Left lung (tissue), 10 donors: ENCODE results near the gene KRT23. TPM values are rescaled to one million over a fixed set of nuclear protein-coding genes. Genes with fewer than 3 reads are reported as not detected.

Experiments used
- ATAC-seq: fragments of 200-7000 bp; cut with Tn5 transposase; one replicate; pipeline ENCODE4 v1.9.1; 2020; ENCODE audit warnings: moderate library complexity
- DNase-seq, 4 donors: peaks; one replicate each; pipeline ENCODE4 v3.0.0-alpha.2; 2013 to 2020
- H3K27ac ChIP-seq, 2 donors: fragments of 200-600 bp; sonication (generic) in 1 of 2; one replicate each; pipeline versions ENCODE4 v1.5.0 to v1.8.0; 2020 to 2021
- H3K27me3 ChIP-seq, 2 donors: fragments of 200-600 bp; sonication (generic) in 1 of 2; one replicate each; pipeline versions ENCODE4 v1.5.0 to v1.8.0; 2020 to 2021
- H3K36me3 ChIP-seq, 2 donors: fragments of 200-600 bp; sonication (generic) in 1 of 2; one replicate each; pipeline versions ENCODE4 v1.5.0 to v1.8.0; 2020 to 2021
- H3K4me1 ChIP-seq, 2 donors: fragments of 200-600 bp; one replicate each; pipeline ENCODE4 v1.8.0; 2021
- H3K4me3 ChIP-seq, 2 donors: fragments of 200-600 bp; sonication (generic) in 1 of 2; one replicate each; pipeline versions ENCODE4 v1.5.0 to v1.8.0; 2020 to 2021; ENCODE audit warnings: mild to moderate bottlenecking in 1 of 2
- H3K9me3 ChIP-seq, 2 donors: fragments of 200-600 bp; sonication (generic) in 1 of 2; one replicate each; pipeline versions ENCODE4 v1.5.0 to v1.8.0; 2020 to 2021
- CTCF ChIP-seq, 2 donors: fragments of 200-600 bp; sonication (generic) in 1 of 2; IDR thresholded peaks; one replicate each; pipeline versions ENCODE4 v1.5.0 to v1.8.0; 2021; ENCODE audit warnings: antibody characterized with exemption in 2 of 2
- intact Hi-C, 2 donors: fragments of 100-400 bp; cut with DNase I; formaldehyde crosslinking; loops; one replicate each; pipeline versions ENCODE4 v1.11.2 to v1.14.2; 2022
- polyA plus RNA-seq, 6 donors: library from polyadenylated mRNA; unstranded; fragments of 120-200 nt; gene quantifications; one replicate each; pipeline ENCODE4 v1.2.1, GENCODE V29; 2013; ENCODE audit not compliant: insufficient read length in 6 of 6
- total RNA-seq, 2 donors: library from RNA; stranded (reverse); fragmentation: NEBNext Ultra II Directional; extraction: Animal tissue kit (Norgen Biotek cat#: 25700); gene quantifications; one replicate each; pipeline ENCODE4 v1.2.1, GENCODE V29; 2021
- donor health status: DM: no; HTN: yes; CAD: no.
- donor health status: DM: no; HTN: no; CAD: no.

Gene KRT23
- total and polyA plus RNA-seq, 8 donors: 0.09 to 5.6 (median 0.29) TPM; not detected in 1

GRCh38 chr17:40902498-40902897, 34.9 kb downstream of the KRT23 start:
- intact Hi-C loops: loop anchor here in 1 of 2 donors (10.0 kb wide), 1 partner anchor 642 kb away; no protein-coding TSS in a partner anchor
- TF ChIP-seq CTCF (IDR thresholded peaks at IDR 0.05): no peak
- ATAC-seq: peak; percentile 14
- Histone ChIP-seq H3K27ac (no peak overlapping the region), H3K27me3 (peaks cover 0 to 11% of the 10 kb centered on the region in 2 donors), H3K4me3 (no peak overlapping the region), H3K9me3 (no peaks in the 10 kb centered on the region), H3K36me3 (no peaks in the 10 kb centered on the region), H3K4me1 (peaks cover 0 to 12% of the 10 kb centered on the region in 2 donors)
- no peak for DNase-seq

DNA sequence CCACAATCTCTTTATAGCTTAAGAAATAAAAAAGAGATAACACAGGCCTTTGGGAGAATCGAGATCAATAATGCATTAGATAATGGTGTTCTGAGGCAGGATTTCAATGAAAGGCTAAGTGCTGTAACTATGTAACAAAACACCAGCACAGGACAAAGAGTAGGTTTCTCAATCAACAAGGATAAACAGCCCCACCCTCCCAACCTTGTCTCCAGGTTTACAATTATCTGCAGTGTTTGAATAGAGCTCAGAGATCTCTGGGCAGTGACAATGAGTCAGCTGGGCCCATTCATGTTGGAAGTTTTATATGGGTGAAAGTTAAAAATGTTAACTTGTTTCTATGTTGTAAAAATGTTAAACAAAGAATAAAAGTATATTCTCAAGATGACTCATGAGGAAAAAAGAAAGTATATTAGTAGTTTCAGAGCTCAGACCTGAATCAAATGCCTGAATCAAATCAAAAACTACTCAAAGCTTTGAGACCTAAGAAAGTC, 35.4 kb downstream of the KRT23 start:
- DNase-seq: no peak
- TF ChIP-seq CTCF (IDR thresholded peaks at IDR 0.05): no peak
- H3K9me3 ChIP-seq: no peaks in the 10 kb centered on the region
- H3K27ac ChIP-seq: no peak overlapping the region
- intact Hi-C loops: loop anchor here in 1 of 2 donors (10.0 kb wide), 1 partner anchor 643 kb away; no protein-coding TSS in a partner anchor
- peaks cover 0 to 9% of the 10 kb centered on the region in 2 donors for H3K27me3 ChIP-seq
- peak; percentile 51 for ATAC-seq
- no peak overlapping the region for H3K4me3 ChIP-seq
- H3K36me3 ChIP-seq: no peaks in the 10 kb centered on the region
- peaks cover 0 to 12% of the 10 kb centered on the region in 2 donors for H3K4me1 ChIP-seq

DNA sequence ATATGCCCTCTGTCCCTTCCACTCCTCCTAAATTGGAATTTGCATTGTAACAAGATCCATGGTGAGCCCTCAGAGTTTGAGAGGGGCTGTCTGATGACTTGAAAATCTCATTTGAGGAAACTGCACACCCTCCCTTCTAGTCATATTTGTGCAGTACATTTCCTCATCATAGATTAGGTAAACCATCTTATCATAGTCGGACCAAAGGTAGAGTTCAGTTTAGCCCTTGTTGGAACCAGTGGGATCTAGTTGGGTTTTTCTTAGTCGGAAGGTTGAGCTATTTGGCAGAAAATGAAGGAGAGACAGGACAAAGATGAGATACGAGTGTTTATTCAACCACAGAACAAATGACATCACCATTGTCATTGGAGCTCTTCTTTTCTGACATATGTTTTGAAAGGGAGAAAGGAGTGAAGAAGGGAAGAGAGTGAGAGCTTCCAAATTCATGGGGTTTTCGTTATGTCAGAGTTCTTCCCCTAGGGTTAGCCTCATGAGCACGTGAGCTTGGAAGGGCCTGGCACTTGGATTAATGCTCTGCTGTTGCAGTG, 36.6 kb downstream of the KRT23 start:
- H3K9me3 ChIP-seq: no peaks in the 10 kb centered on the region
- no peak for ATAC-seq
- intact Hi-C loops: loop anchor here in 1 of 2 donors (10.0 kb wide), 1 partner anchor 644 kb away; no protein-coding TSS in a partner anchor
- no peak overlapping the region for H3K27ac ChIP-seq
- H3K27me3 ChIP-seq: peaks cover 0 to 9% of the 10 kb centered on the region in 2 donors
- no peak for TF ChIP-seq CTCF (IDR thresholded peaks at IDR 0.05)
- H3K4me1 ChIP-seq: peaks cover 0 to 12% of the 10 kb centered on the region in 2 donors
- no peaks in the 10 kb centered on the region for H3K36me3 ChIP-seq
- no peak overlapping the region for H3K4me3 ChIP-seq
- no peak for DNase-seq

- Histone ChIP-seq H3K36me3 (no peaks in the 10 kb centered on the region), H3K9me3 (no peaks in the 10 kb centered on the region), H3K27ac (no peak overlapping the region), H3K27me3 (peaks cover 0 to 12% of the 10 kb centered on the region in 2 donors), H3K4me1 (no peaks in the 10 kb centered on the region), H3K4me3 (no peak overlapping the region)
- no peak for DNase-seq
- ATAC-seq: no peak
- intact Hi-C loops: no loop called here
- no peak for TF ChIP-seq CTCF (IDR thresholded peaks at IDR 0.05)
Observed at GRCh38 chr17:40896916-40897455, 40.5 kb downstream of the KRT23 start.

DNA sequence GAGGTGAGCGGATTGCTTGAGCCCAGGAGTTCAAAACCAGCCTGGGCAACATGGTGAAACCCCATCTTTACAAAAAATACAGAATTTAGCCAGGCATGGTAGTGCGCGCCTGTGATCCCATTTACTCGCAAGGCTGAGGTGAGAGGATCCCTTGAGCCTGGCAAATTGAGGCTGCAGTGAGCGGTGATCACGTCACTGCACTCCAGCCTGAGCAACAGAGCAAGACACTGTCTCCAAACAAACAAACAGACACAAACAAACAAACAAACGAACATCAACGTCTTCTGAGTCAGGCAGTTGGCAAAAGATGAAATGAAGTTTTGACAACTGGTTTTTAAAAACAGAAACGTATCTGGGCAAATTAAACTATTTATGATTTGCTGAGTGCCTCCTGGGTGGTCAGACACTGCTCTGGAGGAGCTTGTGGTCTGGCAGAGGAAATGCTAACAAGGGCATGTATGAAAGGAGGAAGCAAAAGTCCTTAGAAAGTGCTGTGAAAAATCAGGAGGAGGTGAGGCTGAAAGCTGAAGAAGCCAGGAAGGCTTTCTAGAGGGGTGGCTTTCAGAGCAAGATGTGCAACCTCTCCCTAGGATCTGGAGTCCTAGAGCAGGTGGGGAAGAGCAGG, 42.2 kb downstream of the KRT23 start:
- no peak for ATAC-seq
- intact Hi-C loops: no loop called here

More for the DNA sequence above, 42.2 kb downstream of the KRT23 start:
- no peak for TF ChIP-seq CTCF (IDR thresholded peaks at IDR 0.05)
- H3K4me3 ChIP-seq: no peak overlapping the region
- no peaks in the 10 kb centered on the region for H3K36me3 ChIP-seq
- H3K4me1 ChIP-seq: no peaks in the 10 kb centered on the region
- H3K27me3 ChIP-seq: peaks cover 0 to 19% of the 10 kb centered on the region in 2 donors
- H3K9me3 ChIP-seq: no peaks in the 10 kb centered on the region
- DNase-seq: no peak
- H3K27ac ChIP-seq: no peak overlapping the region
